ENCODE measurements around the gene MAD1L1.

MAD1L1 gene

GRCh38 chr7:2097492-2097891 lies 135.3 kb downstream of the MAD1L1 start:
- no peak for DNase-seq (ENCODE audit: low read depth, low spot score)
- H3K4me3 ChIP-seq (ENCODE audit: low read depth, low read length), result no peak overlapping the region
- no peak for TF ChIP-seq CTCF (IDR thresholded peaks at IDR 0.05; ENCODE audit: low read depth, low read length)
- in situ Hi-C loops (cut with HindIII; ENCODE audit: low sequenced_read_pairs), result no loop called here

GRCh38 chr7:2096692-2097387 lies 135.9 kb downstream of the MAD1L1 start:
- TF ChIP-seq CTCF (IDR thresholded peaks at IDR 0.05; ENCODE audit: low read depth, low read length), result no peak
- H3K4me3 ChIP-seq (ENCODE audit: low read depth, low read length), result no peak overlapping the region
- DNase-seq (ENCODE audit: low read depth, low spot score), result no peak
- in situ Hi-C loops (cut with HindIII; ENCODE audit: low sequenced_read_pairs), result no loop called here

GRCh38 chr7:2095436-2095835 lies 137.3 kb downstream of the MAD1L1 start:
- no peak for DNase-seq (ENCODE audit: low read depth, low spot score)
- in situ Hi-C loops (cut with HindIII; ENCODE audit: low sequenced_read_pairs), result no loop called here
- TF ChIP-seq CTCF (IDR thresholded peaks at IDR 0.05; ENCODE audit: low read depth, low read length), result no peak
- H3K4me3 ChIP-seq (ENCODE audit: low read depth, low read length), result no peak overlapping the region

DNA sequence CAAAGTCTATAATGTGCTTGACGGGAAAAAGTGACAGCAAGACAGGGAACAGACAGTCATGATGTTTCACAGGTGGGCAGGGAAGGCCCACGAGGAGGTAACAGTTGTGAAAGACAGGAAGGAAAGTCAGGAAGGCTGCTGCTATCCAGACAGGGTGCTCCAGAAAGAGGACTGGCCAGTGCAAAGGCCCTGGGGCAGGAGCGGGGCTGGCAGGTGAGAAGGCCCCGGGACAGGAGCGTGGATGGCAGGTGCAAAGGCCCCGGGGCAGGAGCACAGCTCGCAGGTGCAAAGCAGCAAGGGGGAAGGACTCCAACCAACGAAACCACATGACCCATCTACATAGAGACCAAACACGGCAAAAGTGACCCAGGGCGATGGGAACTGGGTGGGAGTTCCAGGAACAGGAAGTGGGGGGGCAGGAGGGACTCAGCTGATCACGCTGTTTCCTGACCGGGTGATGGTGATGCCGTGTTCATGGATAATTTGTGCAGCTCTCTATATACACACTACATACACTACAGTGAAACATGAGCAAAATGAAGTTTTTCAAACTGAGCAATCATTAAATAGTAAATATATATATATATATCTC lies 138.2 kb downstream of the MAD1L1 start:
- no peak overlapping the region for H3K4me3 ChIP-seq (ENCODE audit: low read depth, low read length)
- no peak for TF ChIP-seq CTCF (IDR thresholded peaks at IDR 0.05; ENCODE audit: low read depth, low read length)
- DNase-seq (ENCODE audit: low read depth, low spot score), result no peak
- in situ Hi-C loops (cut with HindIII; ENCODE audit: low sequenced_read_pairs), result no loop called here

DNA sequence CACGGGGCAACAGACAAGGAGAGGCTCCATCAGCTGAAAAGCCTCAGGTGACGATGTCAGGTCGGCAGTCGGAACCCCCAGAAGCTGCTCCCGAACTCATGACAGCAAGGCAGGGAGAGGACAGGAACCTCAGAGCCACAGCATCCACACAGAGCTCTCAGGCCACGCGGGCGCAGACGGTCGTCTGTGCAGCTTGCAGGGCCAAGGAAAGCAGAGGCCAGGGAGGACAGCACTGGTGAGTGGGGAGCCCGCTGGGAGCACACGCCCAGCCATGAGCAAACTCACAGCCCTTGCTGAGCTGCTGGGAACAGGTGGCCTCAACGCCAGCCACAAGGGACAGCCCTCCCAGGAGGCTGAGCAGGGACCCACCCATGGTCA lies 138.9 kb downstream of the MAD1L1 start:
- DNase-seq (ENCODE audit: low read depth, low spot score), result no peak
- no peak for TF ChIP-seq CTCF (IDR thresholded peaks at IDR 0.05; ENCODE audit: low read depth, low read length)
- H3K4me3 ChIP-seq (ENCODE audit: low read depth, low read length), result no peak overlapping the region
- in situ Hi-C loops (cut with HindIII; ENCODE audit: low sequenced_read_pairs), result no loop called here

DNA sequence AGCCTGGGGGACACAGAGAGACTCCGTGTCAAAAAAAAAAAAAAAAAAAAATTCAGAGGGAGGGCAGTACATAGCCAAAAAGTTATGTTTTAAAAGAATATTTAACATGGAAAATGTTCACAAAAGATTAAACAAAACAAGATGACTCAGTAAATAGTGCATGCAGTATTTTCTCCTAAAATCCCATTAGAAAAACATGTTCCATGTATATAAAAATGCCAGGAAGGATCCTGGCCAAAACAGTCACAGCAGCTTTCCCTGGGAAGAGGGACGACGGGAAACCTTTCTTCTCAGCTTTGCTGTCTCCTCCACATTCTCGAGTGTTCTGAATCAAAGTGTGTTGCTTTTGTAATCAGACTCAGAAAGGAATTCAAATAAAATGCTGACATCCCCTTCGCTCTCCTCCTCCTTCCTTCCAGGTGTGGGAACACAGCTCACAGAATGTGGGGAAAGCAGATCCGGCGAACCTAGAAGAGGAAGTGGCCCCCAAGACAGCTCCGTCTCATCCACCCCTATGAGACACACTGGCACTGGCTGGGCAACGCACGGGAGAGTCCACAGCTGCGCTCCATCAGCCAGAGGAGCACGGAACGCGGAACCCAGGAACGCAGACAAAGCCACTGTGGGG lies 139.4 kb downstream of the MAD1L1 start:
- H3K4me3 ChIP-seq (ENCODE audit: low read depth, low read length), result no peak overlapping the region
- in situ Hi-C loops (cut with HindIII; ENCODE audit: low sequenced_read_pairs), result no loop called here
- TF ChIP-seq CTCF (IDR thresholded peaks at IDR 0.05; ENCODE audit: low read depth, low read length), result no peak
- DNase-seq (ENCODE audit: low read depth, low spot score), result no peak
